Endothelial cell of umbilical vein (primary cell): ENCODE measurements around the gene AQP3. TPM values are rescaled to one million over a fixed set of nuclear protein-coding genes. Genes with fewer than 3 reads are reported as not detected.
A peak's percentile ranks its signal among the peaks of the same experiment; 100 is the strongest.
"Not testable (repeated sequence)": the region's sequence is repeated elsewhere in the genome, so short reads cannot be mapped to it uniquely, and the experiment has no call there.

Experiments used
- Bru-seq: library from RNA; stranded (reverse); fragments of 400-500 nt; gene quantifications from one replicate; lab custom pipeline; 2021; lab: Mats Ljungman, UMichigan
- BruChase-seq, 2 experiments: library from RNA; stranded (reverse); fragments of 400-500 nt; gene quantifications; one replicate each; lab custom pipeline; 2021; lab: Mats Ljungman, UMichigan
- BruUV-seq: library from RNA; stranded (reverse); fragments of 400-500 nt; replicated peaks from 2 replicates; lab custom pipeline; 2021; lab: Mats Ljungman, UMichigan
- CTCF ChIA-PET: fragments of 300-600, 350-600 bp; sonication (Branson Sonifier 250); formaldehyde crosslinking; loops from one replicate; lab custom pipeline; 2021; ENCODE audit warnings: antibody characterized with exemption, inconsistent platforms; lab: Charles Lee
- POLR2A ChIA-PET: fragments of 300-600, 350-600 bp; sonication (Branson Sonifier 250); formaldehyde crosslinking; loops from one replicate; lab custom pipeline; 2021; ENCODE audit warnings: antibody characterized with exemption, inconsistent platforms; lab: Charles Lee
- DNase-seq: peaks from one replicate; pipeline ENCODE4 v3.0.0-alpha.2; 2011; ENCODE audit warnings: low read depth, low spot score
- FAIRE-seq: peaks from 2 replicates; lab custom pipeline; 2011; peaks lifted over from hg19 to GRCh38; lab: Jason Lieb, UNC
- H2AFZ ChIP-seq: 2 replicates; pipeline ENCODE4 v1.6.0; 2012; ENCODE audit warnings: low read depth, low read length, control low read depth, inconsistent platforms
- H3K27ac ChIP-seq: 2 replicates; pipeline ENCODE4 v1.5.1; 2011; ENCODE audit warnings: low read depth, mild to moderate bottlenecking, control low read depth, low read length, moderate library complexity; ENCODE audit not compliant: insufficient read depth
- H3K27me3 ChIP-seq, 2 experiments: 2 replicates each; pipeline versions ENCODE4 v1.6.0 to v1.6.1; 2011; ENCODE audit warnings: low read length in 2 of 2, mixed read lengths in 1 of 2; ENCODE audit not compliant: control insufficient read depth in 2 of 2, insufficient read depth in 2 of 2
- H3K36me3 ChIP-seq, 2 experiments: 2 replicates in 1 of 2; 3 replicates in 1 of 2; pipeline ENCODE4 v1.5.1; 2011; ENCODE audit warnings: low read length in 2 of 2, mild to moderate bottlenecking in 1 of 2, moderate library complexity in 1 of 2; ENCODE audit not compliant: control insufficient read depth in 2 of 2, insufficient read depth in 2 of 2; ENCODE audit errors: extremely low read depth in 1 of 2
- H3K4me1 ChIP-seq: 3 replicates; pipeline ENCODE4 v1.5.1; 2011; ENCODE audit warnings: mild to moderate bottlenecking, low read length; ENCODE audit not compliant: control insufficient read depth, insufficient read depth; ENCODE audit errors: extremely low read depth
- H3K4me2 ChIP-seq: 2 replicates; pipeline ENCODE4 v1.6.1; 2011; ENCODE audit warnings: low read length, control low read depth, mixed read lengths; ENCODE audit not compliant: insufficient read depth
- H3K4me3 ChIP-seq, 3 experiments: fragments of 200-600 bp in 1 of 3; sonication (generic), shearing (Covaris generic) in 1 of 3; replicated peaks in 1 of 3; 2 replicates each; pipeline ENCODE4 v1.5.1; 2011 to 2016; ENCODE audit warnings: control low read depth in 3 of 3, low read length in 3 of 3, mild to moderate bottlenecking in 2 of 3, inconsistent platforms in 1 of 3, low read depth in 1 of 3, moderate library complexity in 1 of 3; ENCODE audit not compliant: insufficient read depth in 1 of 3
- H3K79me2 ChIP-seq: 2 replicates; pipeline ENCODE4 v1.6.0; 2012; ENCODE audit warnings: low read length, inconsistent platforms; ENCODE audit not compliant: control insufficient read depth, insufficient read depth
- H3K9ac ChIP-seq: replicated peaks from 2 replicates; pipeline ENCODE3; 2011; ENCODE audit warnings: low read length, control low read depth; ENCODE audit not compliant: insufficient read depth; ENCODE audit errors: extremely low read depth
- H3K9me1 ChIP-seq: replicated peaks from 3 replicates; pipeline ENCODE4 v1.6.0; 2011; ENCODE audit warnings: mild to moderate bottlenecking, low read length; ENCODE audit not compliant: control insufficient read depth, insufficient read depth; ENCODE audit errors: extremely low read depth
- H3K9me3 ChIP-seq: replicated peaks from 2 replicates; pipeline ENCODE4 v1.5.1; 2012; ENCODE audit warnings: low read length, inconsistent platforms; ENCODE audit not compliant: control insufficient read depth, insufficient read depth
- H4K20me1 ChIP-seq: replicated peaks from 2 replicates; pipeline ENCODE3; 2011; ENCODE audit warnings: mild to moderate bottlenecking, low read length; ENCODE audit not compliant: control insufficient read depth, insufficient read depth; ENCODE audit errors: extremely low read depth
- CTCF ChIP-seq, 2 donors: IDR thresholded peaks; 1 replicate in 1 of 2; 2 replicates in 1 of 2; pipeline ENCODE4 v1.5.1; 2011; ENCODE audit warnings: low read length in 2 of 2, mild to moderate bottlenecking in 2 of 2, moderate library complexity in 2 of 2, control low read depth in 1 of 2, inconsistent platforms in 1 of 2, low read depth in 1 of 2; ENCODE audit not compliant: insufficient read depth in 1 of 2; ENCODE audit errors: extremely low read depth in 1 of 2
- FOS ChIP-seq: IDR thresholded peaks from 2 replicates; pipeline ENCODE4 v1.6.1; 2011; ENCODE audit warnings: mild to moderate bottlenecking, low read length, moderate library complexity, borderline replicate concordance; ENCODE audit not compliant: insufficient read depth
- MYC ChIP-seq: IDR thresholded peaks from one replicate; pipeline ENCODE4 v1.6.1; 2011; ENCODE audit warnings: mild to moderate bottlenecking, low read depth, low read length
- dilution Hi-C: fragments of 300-500 bp; cut with MboI; formaldehyde crosslinking; loops from one replicate; pipeline ENCODE4 v1.15.0; 2019; ENCODE audit warnings: low sequenced_read_pairs; ENCODE audit not compliant: extremely low pct_ligation_motif_present
- intact Hi-C: fragments of 100-400 bp; cut with micrococcal nuclease; formaldehyde crosslinking; loops from one replicate; pipeline ENCODE4 v1.10.0; 2022
- long read RNA-seq: library from polyadenylated mRNA; stranded (forward); transcript quantifications from one replicate; pipeline ENCODE4 v2.0.0, GENCODE V29; 2021
- polyA minus RNA-seq, 3 experiments: library from RNA; depleted of rRNA, polyadenylated mRNA; stranded (reverse); fragments of >200 nt; gene quantifications; 1 replicate in 1 of 3; 2 replicates in 2 of 3; pipeline ENCODE4 v1.2.3, GENCODE V29; 2011
- polyA plus RNA-seq, 4 experiments: library from polyadenylated mRNA; depleted of rRNA in 3 of 4; stranded (reverse) in 3 of 4; unstranded in 1 of 4; fragments of >200 nt; gene quantifications; 2 replicates each; pipeline versions ENCODE4 v1.2.1 to v1.2.3, GENCODE V29; 2011 to 2012; ENCODE audit warnings: missing spikeins in 1 of 4
- total RNA-seq: library from RNA; stranded (reverse); gene quantifications from 2 replicates; pipeline ENCODE4 v1.2.3, GENCODE V29; 2021

Gene AQP3
- 0.39 and 0.93 TPM in 2 replicates for total RNA-seq
- polyA plus RNA-seq: 1.8 and 1.9 TPM in 2 replicates
- 0.66 and 0.85 TPM in 2 replicates for polyA plus RNA-seq (2011; cell fraction: cytosol; rRNA removed)
- 0.63 and 0.74 TPM in 2 replicates for polyA plus RNA-seq (2011; cell fraction: nucleus; rRNA removed)
- polyA plus RNA-seq (2012): 0.78 and 1.1 TPM in 2 replicates
- 0.97 and 2.4 TPM in 2 replicates for polyA minus RNA-seq
- 186 TPM for polyA minus RNA-seq (2011; cell fraction: cytosol; rRNA and poly(A)+ RNA removed)
- polyA minus RNA-seq (2011; cell fraction: nucleus; rRNA and poly(A)+ RNA removed): 1.2 and 1.8 TPM in 2 replicates
- percentile 14 among the genes with signal in this experiment for Bru-seq, nascent RNA
- BruChase-seq, experiment 1, labeled RNA remaining after a 6-hour chase: percentile 15 among the genes with signal in this experiment
- BruChase-seq, experiment 2, labeled RNA remaining after a 2-hour chase: not detected
- long read RNA-seq, partial matches to known transcripts: 0 of 1 reads
- long read RNA-seq, other reads (novel, unspliced or antisense): 0 of 1 reads

- TF ChIP-seq CTCF (IDR thresholded peaks at IDR 0.05; ENCODE audit: extremely low read depth in 1 of 2, insufficient read depth in 1 of 2, low read depth in 1 of 2, low read length in 2 of 2) (peak in 1 of 2 donors; percentile 46), FOS (peak; percentile 45), MYC (no peak)
- BruUV-seq: no TSS peak
- Histone ChIP-seq H3K4me1 (peaks cover 3% of the 10 kb centered on the region), H3K9me3 (no peaks in the 10 kb centered on the region), H3K9me1 (no peaks in the 10 kb centered on the region), H3K79me2 (no peaks in the 10 kb centered on the region), H2AFZ (peak within 1 kb of the TSS; percentile 87), H3K4me2 (peak within 1 kb of the TSS; percentile 81), H3K27me3 (peaks cover 0 to 2% of the 10 kb centered on the region in 2 experiments), H3K9ac (no peak within 1 kb of the TSS), H3K27ac (no peak within 1 kb of the TSS), H4K20me1 (no peaks in the 10 kb centered on the region), H3K4me3 (peak within 1 kb of the TSS; percentile 19 to 36 (median 20)), H3K36me3 (no peaks in the 10 kb centered on the region)
- intact Hi-C loops (no loop called here), dilution Hi-C loops (no loop called here)
- DNase-seq (peak; percentile 51), FAIRE-seq (peak; percentile 77)
- ChIA-PET POLR2A (interaction anchor here (0.6 kb wide), 1 partner anchor 27 kb away, joined by 3 read pairs; the partner anchor contains the start of gene NOL6), CTCF (interaction anchor here (0.7 to 2.8 kb wide), 15 partner anchors 9 to 161 kb away, joined by 3 to 27 read pairs (median 6); partner anchors contain the start of gene NOL6)
Observed at GRCh38 chr9:33446946-33447798, at the start of gene AQP3. Gene AQP3 (minus strand): TSS chr9:33447593. CDS start chr9:33447530, 63 bp downstream.

- FAIRE-seq, DNase-seq, H3K9me3 ChIP-seq, H3K27ac ChIP-seq, H4K20me1 ChIP-seq, H3K4me3 ChIP-seq, H3K79me2 ChIP-seq, H3K27me3 ChIP-seq, dilution Hi-C loops, H3K9ac ChIP-seq, H3K4me1 ChIP-seq, H3K36me3 ChIP-seq, H3K4me2 ChIP-seq, H3K9me1 ChIP-seq, intact Hi-C loops, H2AFZ ChIP-seq, CTCF ChIA-PET, BruUV-seq: not testable (repeated sequence)
- POLR2A ChIA-PET: interaction anchor here (0.6 kb wide), 1 partner anchor 9 kb away, joined by 9 read pairs; no protein-coding TSS in a partner anchor
Observed at GRCh38 chr9:33493819-33494218, 46.4 kb upstream of the AQP3 start.
